ENCODE results near the gene BAIAP3. TPM values are rescaled to one million over a fixed set of nuclear protein-coding genes. Genes with fewer than 3 reads are reported as not detected.

BAIAP3 gene
- total and polyA plus RNA-seq, 4 donors, result 4.5 to 46.6 (median 11.9) TPM

GRCh38 chr16:1316033-1316405 is 17.4 kb upstream of the BAIAP3 start:
- DNase-seq (no peak), ATAC-seq (ENCODE audit: insufficient read depth, low FRiP score) (no peak)
- TF ChIP-seq CTCF (IDR thresholded peaks at IDR 0.05; ENCODE audit: control extremely low read depth, extremely low read depth), result no peak
- no peaks in the 10 kb centered on the region for H3K27me3 ChIP-seq (ENCODE audit: control insufficient read depth in 3 of 3, insufficient read depth in 3 of 3, low read length in 2 of 3)
- no peak overlapping the region for H3K4me3 ChIP-seq
- 88 to 89% methylated on average over 14 of the region's 14 CpGs for WGBS, 2 donors
- peaks cover 0 to 2% (median 0%) of the 10 kb centered on the region in 4 donors for H3K9me3 ChIP-seq (ENCODE audit: control insufficient read depth in 4 of 4, insufficient read depth in 3 of 4, low read length in 3 of 4)
- no peak overlapping the region for H3K9ac ChIP-seq (ENCODE audit: insufficient read depth in 1 of 2, low read length in 2 of 2)
- no peak overlapping the region for H3K27ac ChIP-seq (ENCODE audit: low read depth in 1 of 2, low read length in 1 of 2)
- peaks cover 0 to 23% (median 5%) of the 10 kb centered on the region in 5 donors for H3K4me1 ChIP-seq (ENCODE audit: control insufficient read depth in 5 of 5, insufficient read depth in 5 of 5, low read length in 5 of 5)
- peaks cover 23 to 77% (median 45%) of the 10 kb centered on the region in 4 donors for H3K36me3 ChIP-seq (ENCODE audit: control insufficient read depth in 4 of 4, insufficient read depth in 4 of 4, low read length in 4 of 4)

- WGBS, 2 donors, result 93 to 96% methylated on average over 32 of the region's 32 CpGs
- Histone ChIP-seq H3K4me1 (ENCODE audit: control insufficient read depth in 5 of 5, insufficient read depth in 5 of 5, low read length in 5 of 5) (peaks cover 0 to 8% (median 0%) of the 10 kb centered on the region in 5 donors), H3K36me3 (ENCODE audit: control insufficient read depth in 4 of 4, insufficient read depth in 4 of 4, low read length in 4 of 4) (peaks cover 23 to 81% (median 50%) of the 10 kb centered on the region in 4 donors), H3K4me3 (no peak overlapping the region), H3K9me3 (ENCODE audit: control insufficient read depth in 4 of 4, insufficient read depth in 3 of 4, low read length in 3 of 4) (peaks cover 0 to 2% (median 0%) of the 10 kb centered on the region in 4 donors), H3K9ac (ENCODE audit: insufficient read depth in 1 of 2, low read length in 2 of 2) (no peak overlapping the region), H3K27ac (ENCODE audit: low read depth in 1 of 2, low read length in 1 of 2) (no peak overlapping the region), H3K27me3 (ENCODE audit: control insufficient read depth in 3 of 3, insufficient read depth in 3 of 3, low read length in 2 of 3) (no peaks in the 10 kb centered on the region)
- no peak for DNase-seq
- ATAC-seq (ENCODE audit: insufficient read depth, low FRiP score), result no peak
- TF ChIP-seq CTCF (IDR thresholded peaks at IDR 0.05; ENCODE audit: control extremely low read depth, extremely low read depth), result no peak
Measured at GRCh38 chr16:1317479-1318267, 15.8 kb upstream of the BAIAP3 start.

- 81 to 83% methylated on average over 9 of the region's 9 CpGs for WGBS, 2 donors
- Histone ChIP-seq H3K4me1 (ENCODE audit: control insufficient read depth in 5 of 5, insufficient read depth in 5 of 5, low read length in 5 of 5) (peaks cover 0 to 5% (median 0%) of the 10 kb centered on the region in 5 donors), H3K27me3 (ENCODE audit: control insufficient read depth in 3 of 3, insufficient read depth in 3 of 3, low read length in 2 of 3) (no peaks in the 10 kb centered on the region), H3K9me3 (ENCODE audit: control insufficient read depth in 4 of 4, insufficient read depth in 3 of 4, low read length in 3 of 4) (peaks cover 0 to 2% (median 0%) of the 10 kb centered on the region in 4 donors), H3K4me3 (no peak overlapping the region), H3K9ac (ENCODE audit: insufficient read depth in 1 of 2, low read length in 2 of 2) (no peak overlapping the region), H3K36me3 (ENCODE audit: control insufficient read depth in 4 of 4, insufficient read depth in 4 of 4, low read length in 4 of 4) (peaks cover 24 to 78% (median 50%) of the 10 kb centered on the region in 4 donors), H3K27ac (ENCODE audit: low read depth in 1 of 2, low read length in 1 of 2) (no peak overlapping the region)
- ATAC-seq (ENCODE audit: insufficient read depth, low FRiP score), result no peak
- no peak for DNase-seq
- no peak for TF ChIP-seq CTCF (IDR thresholded peaks at IDR 0.05; ENCODE audit: control extremely low read depth, extremely low read depth)
Measured at GRCh38 chr16:1318268-1318545, 15.2 kb upstream of the BAIAP3 start.
